ENCODE measurements around the gene EIF1AD. TPM values are rescaled to one million over a fixed set of nuclear protein-coding genes. Genes with fewer than 3 reads are reported as not detected.

Gene EIF1AD
- total RNA-seq, 2 experiments from 2014 or later: 51.1 to 63.2 TPM

GRCh38 chr11:65968600-65969482, 33.1 kb downstream of the EIF1AD start:
- DNase-seq (ENCODE audit: low spot score): no peak
- peaks cover 5% of the 10 kb centered on the region; the same call in 1 of the 2 replicates for H3K79me2 ChIP-seq (ENCODE audit: insufficient read depth, low read depth, low read length)
- H3K4me3 ChIP-seq (ENCODE audit: low read depth, low read length, poor library complexity, severe bottlenecking): no peak overlapping the region
- no TSS peak for BruUV-seq (replicated peaks)
- H3K9me3 ChIP-seq (ENCODE audit: low read length): no peaks in the 10 kb centered on the region
- H3K4me1 ChIP-seq (ENCODE audit: insufficient read depth, low read length, poor library complexity, severe bottlenecking): no peaks in the 10 kb centered on the region
- H2AFZ ChIP-seq (ENCODE audit: low read length): no peak overlapping the region
- H3K27ac ChIP-seq (ENCODE audit: low read depth, low read length, poor library complexity, severe bottlenecking): no peak overlapping the region
- no peak for TF ChIP-seq CTCF (conservative IDR thresholded peaks at IDR 0.05; ENCODE audit: low read length)
- TF ChIP-seq EZH2phosphoT487 (IDR thresholded peaks at IDR 0.05; ENCODE audit: borderline replicate concordance, low read depth, low read length): no peak
- no peak overlapping the region for H3K4me2 ChIP-seq (ENCODE audit: low read length)
- H3K36me3 ChIP-seq (ENCODE audit: insufficient read depth, low read length): peaks cover 87% of the 10 kb centered on the region
- ChIA-PET POLR2A (no interaction called here), CTCF (ENCODE audit: unreplicated experiment) (no interaction called here)
- no peaks in the 10 kb centered on the region for H4K20me1 ChIP-seq (ENCODE audit: insufficient read depth, low read length)
- H3K9me2 ChIP-seq (ENCODE audit: insufficient read depth, low read length): no peaks in the 10 kb centered on the region
- intact Hi-C loops (cut with micrococcal nuclease; ENCODE audit: unreplicated experiment): no loop called here

GRCh38 chr11:65967329-65967934, 34.5 kb downstream of the EIF1AD start:
- peaks cover 18% of the 10 kb centered on the region for H3K79me2 ChIP-seq (ENCODE audit: insufficient read depth, low read depth, low read length)
- intact Hi-C loops (cut with micrococcal nuclease; ENCODE audit: unreplicated experiment): no loop called here
- no TSS peak for BruUV-seq (replicated peaks)
- ChIA-PET CTCF (ENCODE audit: unreplicated experiment) (no interaction called here), POLR2A (interaction anchor here (0.6 kb wide), 1 partner anchor 32 kb away, joined by 3 read pairs; no protein-coding TSS in a partner anchor)
- H3K9me3 ChIP-seq (ENCODE audit: low read length): no peaks in the 10 kb centered on the region
- no peaks in the 10 kb centered on the region for H3K9me2 ChIP-seq (ENCODE audit: insufficient read depth, low read length)
- peaks cover 9% of the 10 kb centered on the region for H3K4me1 ChIP-seq (ENCODE audit: insufficient read depth, low read length, poor library complexity, severe bottlenecking)
- H4K20me1 ChIP-seq (ENCODE audit: insufficient read depth, low read length): peaks cover 3% of the 10 kb centered on the region; the same call in 1 of the 2 replicates
- H3K4me2 ChIP-seq (ENCODE audit: low read length): no peak overlapping the region
- no peak overlapping the region for H2AFZ ChIP-seq (ENCODE audit: low read length)
- no peak overlapping the region for H3K4me3 ChIP-seq (ENCODE audit: low read depth, low read length, poor library complexity, severe bottlenecking)
- H3K36me3 ChIP-seq (ENCODE audit: insufficient read depth, low read length): peaks cover 74% of the 10 kb centered on the region
- no peak for DNase-seq (ENCODE audit: low spot score)
- TF ChIP-seq CTCF (conservative IDR thresholded peaks at IDR 0.05; ENCODE audit: low read length) (no peak), EZH2phosphoT487 (IDR thresholded peaks at IDR 0.05; ENCODE audit: borderline replicate concordance, low read depth, low read length) (no peak)
- H3K27ac ChIP-seq (ENCODE audit: low read depth, low read length, poor library complexity, severe bottlenecking): no peak overlapping the region

Data from OCI-LY7 (cell line).